HEK293 (cell line): ENCODE measurements around the gene TEX19.

Source experiments
- CTCF ChIA-PET: fragments of 350-600 bp; formaldehyde crosslinking; extraction: SDS; loops from one replicate; lab custom pipeline; 2021; ENCODE audit warnings: antibody characterized with exemption; lab: Yijun Ruan, JAX
- POLR2A ChIA-PET: fragments of 300-600 bp; formaldehyde crosslinking; extraction: SDS; loops from one replicate; lab custom pipeline; 2020; ENCODE audit warnings: antibody characterized with exemption, inconsistent platforms; lab: Yijun Ruan, JAX
- H3K27ac ChIP-seq: fragments of 200-500 bp; sonication (Bioruptor generic); 2 replicates; pipeline ENCODE4 v1.5.1; 2014; ENCODE audit warnings: low read depth, low read length, control low read depth, inconsistent platforms; ENCODE audit errors: extremely low read depth
- H3K36me3 ChIP-seq, 2 experiments: fragments of 200-500 bp in 1 of 2; sonication (Bioruptor generic) in 1 of 2; 1 replicate in 1 of 2; 2 replicates in 1 of 2; pipeline ENCODE4 v1.5.1; 2014 to 2017; ENCODE audit warnings: inconsistent platforms in 2 of 2, low read length in 2 of 2; ENCODE audit not compliant: control insufficient read depth in 2 of 2, insufficient read depth in 1 of 2
- H3K4me1 ChIP-seq: fragments of 200-500 bp; sonication (Bioruptor generic); 2 replicates; pipeline ENCODE4 v1.5.1; 2014; ENCODE audit warnings: mild to moderate bottlenecking, low read length, inconsistent platforms; ENCODE audit not compliant: control insufficient read depth, insufficient read depth
- H3K4me3 ChIP-seq: 2 replicates; pipeline ENCODE4 v1.5.1; 2011; ENCODE audit warnings: low read depth, mild to moderate bottlenecking, control low read depth, low read length, moderate library complexity
- H3K9me3 ChIP-seq: fragments of 200-500 bp; sonication (Bioruptor generic); 2 replicates; pipeline ENCODE4 v1.5.1; 2014; ENCODE audit warnings: low read depth, low read length, inconsistent platforms; ENCODE audit not compliant: control insufficient read depth, insufficient read depth
- GLIS2 ChIP-seq: fragments of 450-650 bp; formaldehyde crosslinking; IDR thresholded peaks from 2 replicates; pipeline ENCODE4 v1.5.1; 2016; ENCODE audit warnings: missing biosample characterization, missing genetic modification characterization
- KLF1 ChIP-seq: fragments of 450-650 bp; formaldehyde crosslinking; IDR thresholded peaks from 2 replicates; pipeline ENCODE4 v1.5.1; 2016; ENCODE audit warnings: missing biosample characterization, missing genetic modification characterization
- KLF9 ChIP-seq: fragments of 450-650 bp; formaldehyde crosslinking; IDR thresholded peaks from 2 replicates; pipeline ENCODE4 v1.5.1; 2016; ENCODE audit warnings: missing biosample characterization, missing genetic modification characterization, low read depth
- SP2 ChIP-seq: fragments of 450-650 bp; formaldehyde crosslinking; IDR thresholded peaks from 2 replicates; pipeline ENCODE4 v1.5.1; 2016; ENCODE audit warnings: missing biosample characterization, missing genetic modification characterization
- TRIM28 ChIP-seq: IDR thresholded peaks from 2 replicates; pipeline ENCODE4 v1.6.1; 2011; ENCODE audit warnings: low read length, control low read depth, borderline replicate concordance
- ZFP41 ChIP-seq: fragments of 450-650 bp; formaldehyde crosslinking; IDR thresholded peaks from 2 replicates; pipeline ENCODE4 v1.5.1; 2016; ENCODE audit warnings: missing biosample characterization, missing genetic modification characterization, borderline replicate concordance
- ZIC2 ChIP-seq: fragments of 450-650 bp; formaldehyde crosslinking; IDR thresholded peaks from 2 replicates; pipeline ENCODE4 v1.5.1; 2016; ENCODE audit warnings: missing biosample characterization, missing genetic modification characterization
- ZNF10 ChIP-seq: fragments of 450-650 bp; formaldehyde crosslinking; IDR thresholded peaks from 2 replicates; pipeline ENCODE4 v1.5.1; 2017; ENCODE audit warnings: missing biosample characterization, missing genetic modification characterization
- ZNF112 ChIP-seq: fragments of 450-650 bp; formaldehyde crosslinking; IDR thresholded peaks from 2 replicates; pipeline ENCODE4 v1.5.0; 2017; ENCODE audit warnings: missing biosample characterization, missing genetic modification characterization
- ZNF121 ChIP-seq: fragments of 450-650 bp; formaldehyde crosslinking; IDR thresholded peaks from 2 replicates; pipeline ENCODE4 v1.5.1; 2016; ENCODE audit warnings: missing biosample characterization, missing genetic modification characterization
- ZNF157 ChIP-seq: fragments of 450-650 bp; formaldehyde crosslinking; IDR thresholded peaks from 2 replicates; pipeline ENCODE4 v1.5.1; 2016; ENCODE audit warnings: missing biosample characterization, missing genetic modification characterization
- ZNF302 ChIP-seq: fragments of 450-650 bp; formaldehyde crosslinking; IDR thresholded peaks from 2 replicates; pipeline ENCODE4 v1.5.1; 2016; ENCODE audit warnings: missing biosample characterization, missing genetic modification characterization, low read depth
- ZNF335 ChIP-seq: fragments of 450-650 bp; formaldehyde crosslinking; conservative IDR thresholded peaks from 2 replicates; pipeline ENCODE4 v1.5.1; 2016; ENCODE audit warnings: missing biosample characterization, missing genetic modification characterization
- ZNF37A ChIP-seq: fragments of 450-650 bp; IDR thresholded peaks from 2 replicates; pipeline ENCODE4 v1.5.1; 2018; ENCODE audit warnings: missing biosample characterization, missing genetic modification characterization
- ZNF423 ChIP-seq: fragments of 450-650 bp; formaldehyde crosslinking; IDR thresholded peaks from 2 replicates; pipeline ENCODE4 v1.5.1; 2016; ENCODE audit warnings: missing biosample characterization, missing genetic modification characterization
- ZNF530 ChIP-seq: fragments of 450-650 bp; formaldehyde crosslinking; IDR thresholded peaks from 2 replicates; pipeline ENCODE4 v1.5.1; 2016; ENCODE audit warnings: low read depth, missing biosample characterization, missing genetic modification characterization
- ZNF76 ChIP-seq: fragments of 450-650 bp; formaldehyde crosslinking; IDR thresholded peaks from 2 replicates; pipeline ENCODE4; 2016; ENCODE audit warnings: low read depth, missing biosample characterization, missing genetic modification characterization, borderline replicate concordance
- ZNF792 ChIP-seq: fragments of 450-650 bp; formaldehyde crosslinking; IDR thresholded peaks from 2 replicates; pipeline ENCODE4 v1.5.1; 2016; ENCODE audit warnings: missing biosample characterization, missing genetic modification characterization
- ZNF830 ChIP-seq: fragments of 450-650 bp; IDR thresholded peaks from 2 replicates; pipeline ENCODE4 v1.5.0; 2018; ENCODE audit warnings: missing biosample characterization, missing genetic modification characterization, low read depth, mild to moderate bottlenecking, moderate library complexity
- TF ChIP-seq, protein P1 (sequence below): fragments of 450-650 bp; formaldehyde crosslinking; conservative IDR thresholded peaks from 2 replicates; pipeline ENCODE4 v1.5.1; 2016; ENCODE audit warnings: low read depth, missing biosample characterization, missing genetic modification characterization
- TF ChIP-seq, protein P2 (sequence below): fragments of 450-650 bp; formaldehyde crosslinking; IDR thresholded peaks from 2 replicates; pipeline ENCODE4 v1.5.1; 2016; ENCODE audit warnings: missing biosample characterization, missing genetic modification characterization, borderline replicate concordance
- TF ChIP-seq, protein P3 (sequence below): sonication (generic); formaldehyde crosslinking; IDR thresholded peaks from 2 replicates; pipeline ENCODE4 v1.8.1; 2022; ENCODE audit warnings: mild to moderate bottlenecking, moderate library complexity, missing genetic modification reagents
- TF ChIP-seq, protein P4 (sequence below): fragments of 450-650 bp; formaldehyde crosslinking; IDR thresholded peaks from 2 replicates; pipeline ENCODE4 v1.5.1; 2016; ENCODE audit warnings: missing biosample characterization, missing genetic modification characterization
- TF ChIP-seq, protein P5 (sequence below): fragments of 450-650 bp; formaldehyde crosslinking; IDR thresholded peaks from 2 replicates; pipeline ENCODE4 v1.5.1; 2016; ENCODE audit warnings: missing biosample characterization, missing genetic modification characterization

Gene TEX19

DNA sequence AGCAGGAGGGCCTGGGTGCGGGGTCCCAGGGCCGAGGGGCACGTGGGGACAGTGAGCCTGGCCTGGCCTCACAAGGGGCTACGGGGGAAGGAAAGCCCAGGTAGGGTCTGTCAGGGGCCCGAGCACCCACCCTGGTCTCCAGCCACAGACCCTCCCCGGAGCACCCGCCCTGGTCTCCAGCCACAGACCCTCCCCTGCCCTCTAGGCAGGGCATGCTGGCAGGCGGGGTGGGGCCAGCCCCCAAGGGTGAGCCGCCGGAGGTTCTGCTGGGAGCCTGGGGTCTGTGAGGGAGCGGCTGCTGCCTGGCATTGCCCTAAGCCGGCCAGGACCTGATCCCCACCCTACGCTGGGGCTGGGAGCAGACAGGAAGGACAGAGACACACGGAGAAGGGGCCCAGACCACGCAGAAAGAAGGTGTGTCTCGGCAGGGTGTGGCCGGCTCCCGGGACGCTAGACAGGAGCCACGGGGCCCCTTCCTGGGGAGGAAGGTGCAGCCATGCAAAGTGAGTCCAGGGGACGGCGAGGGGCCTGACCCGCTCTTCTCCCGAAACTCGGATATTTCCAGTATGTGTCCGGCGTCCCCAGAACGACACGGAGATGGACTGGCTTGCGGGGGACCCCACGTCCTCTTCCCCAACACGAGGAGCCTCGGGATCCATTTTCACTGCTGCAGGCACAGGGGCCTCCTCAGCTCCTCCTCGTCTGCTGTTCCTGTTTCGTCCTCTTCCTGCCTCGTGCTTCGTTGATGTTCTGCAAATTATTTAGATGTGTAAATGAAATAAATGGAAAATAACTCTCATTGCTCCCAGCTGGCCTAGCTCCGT, 28.0 kb downstream of the TEX19 start:
- TF ChIP-seq ZIC2 (tag by site-specific recombination) (peak; percentile 35; the same call in 1 of the 2 replicates), ZNF121 (tag by site-specific recombination) (no peak), SP2 (tag by site-specific recombination) (peak; percentile 4; the same call in 1 of the 2 replicates), ZNF302 (tag by site-specific recombination) (no peak), ZNF76 (no peak), TRIM28 (no peak), KLF1 (tag by site-specific recombination) (peak; percentile 68), ZNF335 (tag by site-specific recombination) (no peak), KLF9 (tag by site-specific recombination) (no peak), ZNF10 (tag by site-specific recombination) (no peak), ZNF157 (tag by site-specific recombination) (no peak), ZNF792 (no peak), ZFP41 (tag by site-specific recombination) (no peak), ZNF530 (tag by site-specific recombination) (no peak), ZNF112 (tag by site-specific recombination) (no peak), ZNF37A (tag by site-specific recombination) (no peak), GLIS2 (tag by site-specific recombination) (peak; percentile 59), ZNF423 (tag by site-specific recombination) (no peak), ZNF830 (no peak)
- TF ChIP-seq, protein P1, sequence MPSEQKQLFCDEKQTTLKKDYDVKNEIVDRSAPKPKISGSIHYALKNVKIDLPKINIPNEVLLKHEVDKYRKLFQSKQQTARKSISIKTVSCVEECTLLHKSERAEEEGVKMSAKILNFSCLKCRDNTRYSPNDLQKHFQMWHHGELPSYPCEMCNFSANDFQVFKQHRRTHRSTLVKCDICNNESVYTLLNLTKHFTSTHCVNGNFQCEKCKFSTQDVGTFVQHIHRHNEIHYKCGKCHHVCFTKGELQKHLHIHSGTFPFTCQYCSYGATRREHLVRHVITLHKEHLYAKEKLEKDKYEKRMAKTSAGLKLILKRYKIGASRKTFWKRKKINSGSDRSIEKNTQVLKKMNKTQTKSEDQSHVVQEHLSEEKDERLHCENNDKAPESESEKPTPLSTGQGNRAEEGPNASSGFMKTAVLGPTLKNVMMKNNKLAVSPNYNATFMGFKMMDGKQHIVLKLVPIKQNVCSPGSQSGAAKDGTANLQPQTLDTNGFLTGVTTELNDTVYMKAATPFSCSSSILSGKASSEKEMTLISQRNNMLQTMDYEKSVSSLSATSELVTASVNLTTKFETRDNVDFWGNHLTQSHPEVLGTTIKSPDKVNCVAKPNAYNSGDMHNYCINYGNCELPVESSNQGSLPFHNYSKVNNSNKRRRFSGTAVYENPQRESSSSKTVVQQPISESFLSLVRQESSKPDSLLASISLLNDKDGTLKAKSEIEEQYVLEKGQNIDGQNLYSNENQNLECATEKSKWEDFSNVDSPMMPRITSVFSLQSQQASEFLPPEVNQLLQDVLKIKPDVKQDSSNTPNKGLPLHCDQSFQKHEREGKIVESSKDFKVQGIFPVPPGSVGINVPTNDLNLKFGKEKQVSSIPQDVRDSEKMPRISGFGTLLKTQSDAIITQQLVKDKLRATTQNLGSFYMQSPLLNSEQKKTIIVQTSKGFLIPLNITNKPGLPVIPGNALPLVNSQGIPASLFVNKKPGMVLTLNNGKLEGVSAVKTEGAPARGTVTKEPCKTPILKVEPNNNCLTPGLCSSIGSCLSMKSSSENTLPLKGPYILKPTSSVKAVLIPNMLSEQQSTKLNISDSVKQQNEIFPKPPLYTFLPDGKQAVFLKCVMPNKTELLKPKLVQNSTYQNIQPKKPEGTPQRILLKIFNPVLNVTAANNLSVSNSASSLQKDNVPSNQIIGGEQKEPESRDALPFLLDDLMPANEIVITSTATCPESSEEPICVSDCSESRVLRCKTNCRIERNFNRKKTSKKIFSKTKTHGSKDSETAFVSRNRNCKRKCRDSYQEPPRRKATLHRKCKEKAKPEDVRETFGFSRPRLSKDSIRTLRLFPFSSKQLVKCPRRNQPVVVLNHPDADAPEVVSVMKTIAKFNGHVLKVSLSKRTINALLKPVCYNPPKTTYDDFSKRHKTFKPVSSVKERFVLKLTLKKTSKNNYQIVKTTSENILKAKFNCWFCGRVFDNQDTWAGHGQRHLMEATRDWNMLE (tag by site-specific recombination), result no peak
- TF ChIP-seq, protein P2, sequence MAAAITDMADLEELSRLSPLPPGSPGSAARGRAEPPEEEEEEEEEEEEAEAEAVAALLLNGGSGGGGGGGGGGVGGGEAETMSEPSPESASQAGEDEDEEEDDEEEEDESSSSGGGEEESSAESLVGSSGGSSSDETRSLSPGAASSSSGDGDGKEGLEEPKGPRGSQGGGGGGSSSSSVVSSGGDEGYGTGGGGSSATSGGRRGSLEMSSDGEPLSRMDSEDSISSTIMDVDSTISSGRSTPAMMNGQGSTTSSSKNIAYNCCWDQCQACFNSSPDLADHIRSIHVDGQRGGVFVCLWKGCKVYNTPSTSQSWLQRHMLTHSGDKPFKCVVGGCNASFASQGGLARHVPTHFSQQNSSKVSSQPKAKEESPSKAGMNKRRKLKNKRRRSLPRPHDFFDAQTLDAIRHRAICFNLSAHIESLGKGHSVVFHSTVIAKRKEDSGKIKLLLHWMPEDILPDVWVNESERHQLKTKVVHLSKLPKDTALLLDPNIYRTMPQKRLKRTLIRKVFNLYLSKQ (tag by site-specific recombination), result no peak
- TF ChIP-seq, protein P3, sequence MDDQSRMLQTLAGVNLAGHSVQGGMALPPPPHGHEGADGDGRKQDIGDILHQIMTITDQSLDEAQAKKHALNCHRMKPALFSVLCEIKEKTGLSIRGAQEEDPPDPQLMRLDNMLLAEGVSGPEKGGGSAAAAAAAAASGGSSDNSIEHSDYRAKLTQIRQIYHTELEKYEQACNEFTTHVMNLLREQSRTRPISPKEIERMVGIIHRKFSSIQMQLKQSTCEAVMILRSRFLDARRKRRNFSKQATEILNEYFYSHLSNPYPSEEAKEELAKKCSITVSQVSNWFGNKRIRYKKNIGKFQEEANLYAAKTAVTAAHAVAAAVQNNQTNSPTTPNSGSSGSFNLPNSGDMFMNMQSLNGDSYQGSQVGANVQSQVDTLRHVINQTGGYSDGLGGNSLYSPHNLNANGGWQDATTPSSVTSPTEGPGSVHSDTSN (CRISPR knock-in tag), result no peak
- TF ChIP-seq, protein P4, sequence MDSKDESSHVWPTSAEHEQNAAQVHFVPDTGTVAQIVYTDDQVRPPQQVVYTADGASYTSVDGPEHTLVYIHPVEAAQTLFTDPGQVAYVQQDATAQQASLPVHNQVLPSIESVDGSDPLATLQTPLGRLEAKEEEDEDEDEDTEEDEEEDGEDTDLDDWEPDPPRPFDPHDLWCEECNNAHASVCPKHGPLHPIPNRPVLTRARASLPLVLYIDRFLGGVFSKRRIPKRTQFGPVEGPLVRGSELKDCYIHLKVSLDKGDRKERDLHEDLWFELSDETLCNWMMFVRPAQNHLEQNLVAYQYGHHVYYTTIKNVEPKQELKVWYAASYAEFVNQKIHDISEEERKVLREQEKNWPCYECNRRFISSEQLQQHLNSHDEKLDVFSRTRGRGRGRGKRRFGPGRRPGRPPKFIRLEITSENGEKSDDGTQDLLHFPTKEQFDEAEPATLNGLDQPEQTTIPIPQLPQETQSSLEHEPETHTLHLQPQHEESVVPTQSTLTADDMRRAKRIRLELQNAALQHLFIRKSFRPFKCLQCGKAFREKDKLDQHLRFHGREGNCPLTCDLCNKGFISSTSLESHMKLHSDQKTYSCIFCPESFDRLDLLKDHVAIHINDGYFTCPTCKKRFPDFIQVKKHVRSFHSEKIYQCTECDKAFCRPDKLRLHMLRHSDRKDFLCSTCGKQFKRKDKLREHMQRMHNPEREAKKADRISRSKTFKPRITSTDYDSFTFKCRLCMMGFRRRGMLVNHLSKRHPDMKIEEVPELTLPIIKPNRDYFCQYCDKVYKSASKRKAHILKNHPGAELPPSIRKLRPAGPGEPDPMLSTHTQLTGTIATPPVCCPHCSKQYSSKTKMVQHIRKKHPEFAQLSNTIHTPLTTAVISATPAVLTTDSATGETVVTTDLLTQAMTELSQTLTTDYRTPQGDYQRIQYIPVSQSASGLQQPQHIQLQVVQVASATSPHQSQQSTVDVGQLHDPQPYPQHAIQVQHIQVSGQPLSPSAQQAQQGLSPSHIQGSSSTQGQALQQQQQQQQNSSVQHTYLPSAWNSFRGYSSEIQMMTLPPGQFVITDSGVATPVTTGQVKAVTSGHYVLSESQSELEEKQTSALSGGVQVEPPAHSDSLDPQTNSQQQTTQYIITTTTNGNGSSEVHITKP (tag by site-specific recombination), result peak; percentile 56; the same call in 1 of the 2 replicates
- TF ChIP-seq, protein P5, sequence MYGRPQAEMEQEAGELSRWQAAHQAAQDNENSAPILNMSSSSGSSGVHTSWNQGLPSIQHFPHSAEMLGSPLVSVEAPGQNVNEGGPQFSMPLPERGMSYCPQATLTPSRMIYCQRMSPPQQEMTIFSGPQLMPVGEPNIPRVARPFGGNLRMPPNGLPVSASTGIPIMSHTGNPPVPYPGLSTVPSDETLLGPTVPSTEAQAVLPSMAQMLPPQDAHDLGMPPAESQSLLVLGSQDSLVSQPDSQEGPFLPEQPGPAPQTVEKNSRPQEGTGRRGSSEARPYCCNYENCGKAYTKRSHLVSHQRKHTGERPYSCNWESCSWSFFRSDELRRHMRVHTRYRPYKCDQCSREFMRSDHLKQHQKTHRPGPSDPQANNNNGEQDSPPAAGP, result peak; percentile 75
- TF ChIP-seq, all 188 proteins: peak for 6
- H3K4me1 ChIP-seq, result no peaks in the 10 kb centered on the region
- ChIA-PET CTCF (no interaction called here), POLR2A (no interaction called here)
- peaks cover 0 to 6% of the 10 kb centered on the region in 2 experiments; a peak in 1 of 3 replicates for H3K36me3 ChIP-seq
- no peaks in the 10 kb centered on the region for H3K9me3 ChIP-seq
- no peak overlapping the region for H3K4me3 ChIP-seq
- H3K27ac ChIP-seq, result no peak overlapping the region
